Lower leg skin (tissue), 4 donors: ENCODE results near the gene PTPRN2. TPM values are rescaled to one million over a fixed set of nuclear protein-coding genes. Genes with fewer than 3 reads are reported as not detected.

Experiments
- DNase-seq, 2 donors: peaks; one replicate each; pipeline ENCODE4 v3.0.0-alpha.2; 2019; ENCODE audit warnings: low spot score in 2 of 2
- H3K4me3 ChIP-seq: fragments of 200-600 bp; sonication (generic); 2 replicates; pipeline ENCODE4 v1.5.1; 2017; ENCODE audit warnings: mild to moderate bottlenecking, low read depth; ENCODE audit not compliant: poor library complexity, severe bottlenecking
- POLR2A ChIP-seq, 2 donors: fragments of 450-650 bp; IDR thresholded peaks; one replicate each; pipeline ENCODE4 v1.6.1; 2016 to 2017; ENCODE audit warnings: antibody characterized with exemption in 2 of 2, mild to moderate bottlenecking in 1 of 2, moderate library complexity in 1 of 2
- WGBS, 2 donors: methylation state at CpG; one replicate each; pipeline ENCODE4 v1.1.5; 2018; 5-methylcytosine and 5-hydroxymethylcytosine counted together
- intact Hi-C: fragments of 100-400 bp; cut with DNase I; formaldehyde crosslinking; loops from one replicate; pipeline ENCODE4 v1.15.0; 2023; ENCODE audit warnings: low total_unique reads
- total RNA-seq, 4 donors: library from RNA; depleted of rRNA; stranded (reverse); fragments of >200 nt; gene quantifications; one replicate each; pipeline ENCODE4 v1.1.0, GENCODE V29; 2016
- TF ChIP-seq, protein P1 (sequence below), 3 donors: fragments of 450-650 bp; IDR thresholded peaks; one replicate each; pipeline ENCODE4 v1.5.1; 2016; ENCODE audit warnings: antibody characterized with exemption in 3 of 3, mild to moderate bottlenecking in 3 of 3, moderate library complexity in 2 of 3

The PTPRN2 gene
- total RNA-seq, 4 donors from 2014 or later = 0.11 to 1.6 (median 0.92) TPM

DNA sequence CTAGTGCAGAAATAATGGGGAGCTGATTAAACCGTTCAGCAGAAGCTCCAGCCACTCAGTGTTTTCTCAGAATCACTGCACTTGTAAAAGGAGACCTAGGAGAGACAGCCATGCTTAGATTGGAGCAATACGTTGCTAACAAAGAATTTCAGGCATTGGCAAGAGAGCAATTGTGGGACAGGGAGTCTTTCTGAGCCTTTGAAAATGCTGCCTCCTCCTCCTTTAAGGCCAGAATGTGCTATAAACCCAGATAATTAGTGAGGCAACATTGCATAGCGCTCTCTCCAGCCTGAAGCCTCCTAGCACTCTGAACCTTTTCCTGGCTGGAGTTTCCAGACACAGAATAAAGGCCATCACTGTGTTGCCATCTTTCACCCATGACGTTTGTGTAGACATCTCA lies 18.5 kb upstream of the PTPRN2 start:
- no peak overlapping the region for H3K4me3 ChIP-seq
- no peak for DNase-seq
- intact Hi-C loops = no loop called here
- 75% methylated on average over 4 of the region's 4 CpGs for WGBS, 2 donors
- TF ChIP-seq, protein P1, sequence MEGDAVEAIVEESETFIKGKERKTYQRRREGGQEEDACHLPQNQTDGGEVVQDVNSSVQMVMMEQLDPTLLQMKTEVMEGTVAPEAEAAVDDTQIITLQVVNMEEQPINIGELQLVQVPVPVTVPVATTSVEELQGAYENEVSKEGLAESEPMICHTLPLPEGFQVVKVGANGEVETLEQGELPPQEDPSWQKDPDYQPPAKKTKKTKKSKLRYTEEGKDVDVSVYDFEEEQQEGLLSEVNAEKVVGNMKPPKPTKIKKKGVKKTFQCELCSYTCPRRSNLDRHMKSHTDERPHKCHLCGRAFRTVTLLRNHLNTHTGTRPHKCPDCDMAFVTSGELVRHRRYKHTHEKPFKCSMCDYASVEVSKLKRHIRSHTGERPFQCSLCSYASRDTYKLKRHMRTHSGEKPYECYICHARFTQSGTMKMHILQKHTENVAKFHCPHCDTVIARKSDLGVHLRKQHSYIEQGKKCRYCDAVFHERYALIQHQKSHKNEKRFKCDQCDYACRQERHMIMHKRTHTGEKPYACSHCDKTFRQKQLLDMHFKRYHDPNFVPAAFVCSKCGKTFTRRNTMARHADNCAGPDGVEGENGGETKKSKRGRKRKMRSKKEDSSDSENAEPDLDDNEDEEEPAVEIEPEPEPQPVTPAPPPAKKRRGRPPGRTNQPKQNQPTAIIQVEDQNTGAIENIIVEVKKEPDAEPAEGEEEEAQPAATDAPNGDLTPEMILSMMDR (IDR thresholded peaks at IDR 0.05) = no peak
- TF ChIP-seq POLR2A (IDR thresholded peaks at IDR 0.05) = no peak

DNA sequence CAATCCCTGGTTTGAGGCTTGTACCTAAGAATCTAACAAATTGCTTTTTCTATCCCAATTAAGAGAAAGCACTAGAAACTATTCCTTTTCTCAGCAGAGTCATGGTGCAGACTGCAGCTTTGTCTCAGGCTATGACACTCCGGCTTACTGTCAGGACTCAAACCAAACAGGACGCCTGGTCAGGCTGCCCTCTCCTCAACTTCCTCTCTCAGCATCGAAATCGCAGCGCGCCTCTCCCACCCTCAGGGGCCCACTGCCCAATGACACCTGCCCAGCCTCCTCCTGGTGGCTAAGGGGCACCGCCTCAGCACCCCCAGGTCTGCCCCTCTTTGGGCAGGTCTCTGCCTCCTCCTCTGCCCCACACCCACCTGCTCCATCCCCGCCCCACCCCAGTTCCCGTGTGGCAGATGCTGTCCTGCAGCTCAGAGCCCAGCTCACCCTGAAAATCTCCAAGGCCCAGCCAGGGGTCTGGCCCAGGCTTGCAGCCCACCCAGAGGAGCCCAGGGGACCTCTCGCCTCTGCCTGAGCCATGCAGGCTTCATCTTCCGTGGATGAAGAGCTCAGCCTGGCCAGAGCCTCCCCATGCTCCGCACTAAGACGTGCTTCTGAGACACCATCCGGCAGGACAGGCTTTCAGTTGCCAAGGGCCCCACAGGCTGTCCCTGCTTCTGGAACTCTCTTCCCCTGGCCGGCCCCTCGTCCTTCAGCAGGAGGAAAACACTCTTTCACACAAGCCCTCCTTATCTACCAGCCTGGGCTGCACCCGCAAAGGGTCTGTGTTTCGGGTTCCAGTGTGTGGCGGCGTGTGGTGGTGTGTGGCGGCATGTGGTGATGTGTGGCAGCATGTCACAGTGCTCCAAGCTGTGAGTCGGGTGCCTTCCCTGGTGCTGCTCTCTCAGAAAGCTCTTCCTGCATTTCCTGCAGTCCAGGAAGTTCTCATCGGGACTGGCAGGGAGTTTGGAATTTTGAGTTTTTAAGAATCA lies 16.4 kb upstream of the PTPRN2 start:
- peak in 1 of 2 donors; percentile 50 for DNase-seq
- no peak for TF ChIP-seq POLR2A (IDR thresholded peaks at IDR 0.05)
- TF ChIP-seq, protein P1 (IDR thresholded peaks at IDR 0.05) = no peak
- WGBS, 2 donors = 91 to 95% methylated on average over 23 of the region's 23 CpGs
- H3K4me3 ChIP-seq = no peak overlapping the region
- intact Hi-C loops = no loop called here

DNA sequence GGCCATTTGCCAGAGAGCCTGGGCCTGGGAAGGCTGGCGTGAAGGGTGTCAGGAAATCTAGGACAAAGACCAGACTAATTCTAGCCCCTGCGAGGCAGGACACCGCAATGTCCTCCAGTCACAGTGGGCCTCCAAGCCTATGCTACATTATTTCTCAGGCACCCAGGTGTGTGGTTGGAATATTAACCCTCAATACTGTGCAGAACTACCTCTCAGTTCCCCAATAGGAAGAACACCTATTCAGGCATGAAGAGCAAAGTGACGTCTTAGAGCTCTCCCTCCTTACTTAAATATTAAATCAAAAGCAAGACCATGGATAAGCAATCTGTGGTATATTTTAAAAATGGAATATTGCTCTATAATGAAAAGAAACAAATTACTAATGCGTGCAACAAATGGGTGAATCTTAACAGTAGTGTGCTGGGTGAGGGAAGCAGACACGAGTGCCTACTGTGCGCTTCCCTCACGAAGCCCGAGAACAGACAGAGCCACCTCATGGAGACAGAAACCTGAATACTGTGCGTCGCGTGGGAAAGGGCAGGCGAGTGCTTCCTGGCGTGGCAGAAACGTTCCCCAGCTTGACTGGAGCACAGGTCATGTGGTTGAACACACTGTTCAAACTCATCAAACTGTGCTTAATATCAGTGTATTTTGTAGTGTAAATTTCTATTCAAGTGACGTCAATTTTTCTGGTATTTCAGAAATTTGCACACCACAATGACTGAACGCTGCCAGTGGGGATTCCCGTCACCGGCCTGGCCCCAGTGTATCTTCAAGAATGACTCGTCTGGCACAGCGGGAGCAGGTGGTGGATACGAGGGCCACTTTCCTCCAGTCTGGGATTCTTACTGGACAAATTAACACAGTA lies 15.5 kb upstream of the PTPRN2 start:
- peak in 1 of 2 donors; percentile 21 for DNase-seq
- no peak overlapping the region for H3K4me3 ChIP-seq
- TF ChIP-seq, protein P1 (IDR thresholded peaks at IDR 0.05) = no peak
- no peak for TF ChIP-seq POLR2A (IDR thresholded peaks at IDR 0.05)
- WGBS, 2 donors = 88 to 91% methylated on average over 22 of the region's 22 CpGs
- intact Hi-C loops = no loop called here

DNA sequence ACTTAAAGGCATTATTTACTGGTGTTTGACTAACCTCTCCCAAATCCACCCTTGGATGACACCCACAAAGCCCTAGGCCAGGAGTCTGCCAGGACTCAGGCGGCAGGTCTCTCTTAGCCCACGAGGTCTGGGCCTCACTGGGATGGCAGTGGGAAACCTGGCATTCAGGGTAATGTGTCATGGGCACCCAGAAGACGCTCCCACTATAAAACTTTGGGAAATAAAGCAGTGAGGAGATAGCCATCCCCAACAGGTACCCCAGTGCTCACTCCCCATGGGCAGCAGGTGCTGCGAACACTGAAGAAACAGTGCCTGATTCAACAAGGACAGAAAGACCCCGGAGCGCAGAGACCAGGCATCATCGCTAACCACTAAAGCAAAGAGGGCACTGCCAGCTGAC lies 14.4 kb upstream of the PTPRN2 start:
- no peak overlapping the region for H3K4me3 ChIP-seq
- intact Hi-C loops = no loop called here
- 96 to 97% methylated on average over 7 of the region's 7 CpGs for WGBS, 2 donors
- peak in 1 of 2 donors; percentile 50 for DNase-seq
- no peak for TF ChIP-seq POLR2A (IDR thresholded peaks at IDR 0.05)
- TF ChIP-seq, protein P1 (IDR thresholded peaks at IDR 0.05) = no peak

DNA sequence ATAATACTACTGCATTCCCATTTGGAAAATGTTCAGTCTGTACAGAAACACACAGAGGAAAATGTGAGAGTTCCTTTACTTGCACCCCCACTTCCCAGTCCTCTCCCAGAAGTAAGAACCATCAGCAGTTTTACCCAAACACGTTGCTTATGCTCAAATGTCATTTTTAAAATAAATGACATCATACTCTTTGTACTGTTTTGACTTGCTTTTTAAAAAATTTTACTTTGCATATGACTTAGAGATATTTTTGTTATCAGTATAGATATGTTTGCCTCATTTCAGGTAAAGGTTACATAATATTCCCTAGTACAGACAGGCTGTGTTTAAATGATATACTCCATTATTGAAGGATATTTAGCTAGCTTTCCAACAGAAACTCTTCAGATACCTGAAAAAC lies 13.5 kb upstream of the PTPRN2 start:
- no peak for TF ChIP-seq POLR2A (IDR thresholded peaks at IDR 0.05)
- TF ChIP-seq, protein P1 (IDR thresholded peaks at IDR 0.05) = no peak
- H3K4me3 ChIP-seq = no peak overlapping the region
- WGBS, 2 donors = 57 to 64% methylated on average over 1 of the region's 1 CpG
- DNase-seq = no peak
- intact Hi-C loops = no loop called here
